Measurements from ENCODE around the gene PER2.

DNA sequence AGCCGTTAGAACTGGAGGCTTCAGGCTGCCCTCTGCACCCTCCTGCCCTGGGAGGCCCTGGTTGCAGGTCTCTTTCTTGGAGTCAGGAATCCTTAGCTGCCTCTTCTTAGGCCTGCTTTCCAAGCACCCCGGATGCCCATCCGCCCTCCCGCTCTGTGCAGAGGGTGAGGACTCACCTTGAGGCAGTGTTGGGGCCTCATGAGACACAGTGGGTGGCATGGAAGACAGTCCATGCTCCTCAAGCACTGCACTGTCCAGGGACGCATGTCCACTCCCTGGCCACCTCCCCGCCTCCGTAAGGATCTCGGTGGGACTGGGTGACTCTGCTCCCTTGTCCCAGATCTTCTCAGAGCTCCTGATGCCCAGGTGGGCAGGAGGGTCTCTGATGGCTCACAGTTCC lies 26.2 kb upstream of the PER2 start:
- TF ChIP-seq SMC3 (IDR thresholded peaks at IDR 0.05; ENCODE audit: low read length) = no peak
- TF ChIP-seq FIP1L1 (IDR thresholded peaks at IDR 0.05; ENCODE audit: borderline replicate concordance, insufficient read depth, low read depth, low read length) = no peak
- TF ChIP-seq ZNF224 (CRISPR knock-in tag; IDR thresholded peaks at IDR 0.05) = no peak
- TF ChIP-seq POLR2AphosphoS5 (IDR thresholded peaks at IDR 0.05; ENCODE audit: low read depth, low read length) = no peak
- TF ChIP-seq, protein P1, sequence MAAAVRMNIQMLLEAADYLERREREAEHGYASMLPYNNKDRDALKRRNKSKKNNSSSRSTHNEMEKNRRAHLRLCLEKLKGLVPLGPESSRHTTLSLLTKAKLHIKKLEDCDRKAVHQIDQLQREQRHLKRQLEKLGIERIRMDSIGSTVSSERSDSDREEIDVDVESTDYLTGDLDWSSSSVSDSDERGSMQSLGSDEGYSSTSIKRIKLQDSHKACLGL (CRISPR knock-in tag; IDR thresholded peaks at IDR 0.05) = no peak
- TF ChIP-seq RXRA (CRISPR knock-in tag; IDR thresholded peaks at IDR 0.05) = no peak
